Adrenal gland (tissue), 12 donors: Measurements from ENCODE around the gene SUB1. TPM values are rescaled to one million over a fixed set of nuclear protein-coding genes. Genes with fewer than 3 reads are reported as not detected.
"Not testable (repeated sequence)": the region's sequence is repeated elsewhere in the genome, so short reads cannot be mapped to it uniquely, and the experiment has no call there.

ENCODE experiments used
- DNase-seq, 7 donors: peaks; one replicate each; pipeline ENCODE4 v3.0.0-alpha.2; 2019 to 2020
- H3K27ac ChIP-seq, 5 donors: fragments of 200-600 bp; sonication (generic) in 4 of 5; 1 replicate in 3 of 5; 2 replicates in 2 of 5; pipeline versions ENCODE4 v1.5.1 to v1.8.0; 2016 to 2020; ENCODE audit warnings: mild to moderate bottlenecking in 1 of 5
- H3K27me3 ChIP-seq: fragments of 200-600 bp; 2 replicates; pipeline ENCODE4 v1.8.0; 2021
- H3K36me3 ChIP-seq, 2 donors: fragments of 200-600 bp; replicated peaks in 1 of 2; 1 replicate in 1 of 2; 2 replicates in 1 of 2; pipeline versions ENCODE4 v1.5.1 to v1.8.0; 2018 to 2022
- H3K4me1 ChIP-seq, 2 donors: fragments of 200-600 bp; replicated peaks in 1 of 2; 1 replicate in 1 of 2; 2 replicates in 1 of 2; pipeline versions ENCODE4 v1.5.1 to v1.8.0; 2018 to 2021
- H3K4me3 ChIP-seq, 4 donors: fragments of 200-600 bp; sonication (generic) in 3 of 4; one replicate each; pipeline ENCODE4 v1.5.1; 2016 to 2018
- H3K9me3 ChIP-seq, 3 donors: fragments of 200-600 bp; sonication (generic) in 1 of 3; replicated peaks in 1 of 3; 1 replicate in 2 of 3; 2 replicates in 1 of 3; pipeline versions ENCODE4 v1.5.1 to v1.8.0; 2016 to 2021
- CTCF ChIP-seq, 6 experiments: fragments of 450-650 bp in 4 of 6; fragments of 200-600 bp in 2 of 6; sonication (generic) in 1 of 6; IDR thresholded peaks; 1 replicate in 5 of 6; 2 replicates in 1 of 6; pipeline versions ENCODE4 v1.5.1 to v1.8.0; 2016 to 2021; ENCODE audit warnings: antibody characterized with exemption in 6 of 6, mild to moderate bottlenecking in 2 of 6, moderate library complexity in 1 of 6
- POLR2A ChIP-seq, 2 donors: fragments of 450-650 bp; IDR thresholded peaks; one replicate each; pipeline ENCODE4 v1.6.1; 2017; ENCODE audit warnings: antibody characterized with exemption in 2 of 2, mild to moderate bottlenecking in 2 of 2, moderate library complexity in 1 of 2
- WGBS, 4 donors: extraction: QIAGEN DNeasy Blood & Tissue Kit in 2 of 4; methylation state at CpG; one replicate each; pipeline versions ENCODE4 v1.1.5 to v1.1.7; 2013 to 2017; 5-methylcytosine and 5-hydroxymethylcytosine counted together
- intact Hi-C, 2 donors: fragments of 100-400 bp; cut with DNase I; formaldehyde crosslinking; loops; one replicate each; pipeline versions ENCODE4 v1.14.1 to v1.15.0; 2022 to 2023
- polyA plus RNA-seq, 3 donors: library from polyadenylated mRNA; stranded (reverse); fragments of 200-250 nt in 2 of 3; fragments of 350-450 nt in 1 of 3; fragmentation: Illumina TruSeq in 1 of 3; extraction: RNeasy Lipid Tissue Mini Kit (QIAGEN cat#74804) in 1 of 3; gene quantifications; one replicate each; pipeline ENCODE4 v1.2.3, GENCODE V29; 2013 to 2014
- total RNA-seq, 9 donors: library from RNA; depleted of rRNA in 4 of 9; stranded (reverse); fragments of >200 nt in 4 of 9; fragments of 120-200 nt in 1 of 9; fragmentation: NEBNext Ultra II Directional in 1 of 9; extraction: Animal tissue kit (Norgen Biotek cat#: 25700) in 1 of 9; gene quantifications; one replicate each; pipeline versions ENCODE4 v1.1.0 to v1.2.4, GENCODE V29; 2013 to 2023
- donor health status: healthy with polysubstance abuse.
- donor health status: Bipolar disorder and iron deficiency.
- donor health status: DM: yes; HTN: yes; CAD: no.
- donor health status: DM: no; HTN: no; CAD: no.
- donor health status: DM: no; HTN: no; CAD: no.
- donor health status: DM: yes; HTN: yes; CAD: no.

SUB1 gene
- total and polyA plus RNA-seq, 12 donors, result 48.1 to 439 (median 166) TPM

GRCh38 chr5:32566319-32567111 is 18.8 kb upstream of the SUB1 start:
- Histone ChIP-seq H3K27me3 (no peaks in the 10 kb centered on the region), H3K27ac (peak overlapping the region in 1 of 5 donors; percentile 14), H3K4me3 (no peak overlapping the region), H3K4me1 (no peaks in the 10 kb centered on the region), H3K36me3 (no peaks in the 10 kb centered on the region), H3K9me3 (no peaks in the 10 kb centered on the region)
- TF ChIP-seq POLR2A (IDR thresholded peaks at IDR 0.05) (no peak), CTCF (IDR thresholded peaks at IDR 0.05) (no peak)
- DNase-seq, result peak in 6 of 7 donors; percentile 14 to 67 (median 26)
- intact Hi-C loops, result no loop called here
- 57 to 84% (median 62%) methylated on average over 3 of the region's 3 CpGs for WGBS, 4 donors

GRCh38 chr5:32571128-32571527 is 14.2 kb upstream of the SUB1 start:
- TF ChIP-seq CTCF (IDR thresholded peaks at IDR 0.05) (no peak), POLR2A (IDR thresholded peaks at IDR 0.05) (no peak)
- intact Hi-C loops, result no loop called here
- Histone ChIP-seq H3K36me3 (no peaks in the 10 kb centered on the region), H3K4me3 (no peak overlapping the region), H3K27me3 (no peaks in the 10 kb centered on the region), H3K27ac (no peak overlapping the region), H3K4me1 (no peaks in the 10 kb centered on the region), H3K9me3 (no peaks in the 10 kb centered on the region)
- WGBS, 4 donors, result 68 to 75% (median 72%) methylated on average over 1 of the region's 1 CpG
- no peak for DNase-seq

- H3K27ac ChIP-seq, result no peak overlapping the region
- H3K4me1 ChIP-seq, result no peaks in the 10 kb centered on the region
- intact Hi-C loops, result no loop called here
- H3K9me3 ChIP-seq, result no peaks in the 10 kb centered on the region
- no peak overlapping the region for H3K4me3 ChIP-seq
- no peak for DNase-seq
- H3K27me3 ChIP-seq, result no peaks in the 10 kb centered on the region
- 71 to 79% (median 76%) methylated on average over 8 of the region's 8 CpGs for WGBS, 4 donors
- H3K36me3 ChIP-seq, result no peaks in the 10 kb centered on the region
- TF ChIP-seq CTCF (IDR thresholded peaks at IDR 0.05), result no peak
- no peak for TF ChIP-seq POLR2A (IDR thresholded peaks at IDR 0.05)
Observed at GRCh38 chr5:32572778-32573480, 12.4 kb upstream of the SUB1 start.

GRCh38 chr5:32573481-32573854 is 11.9 kb upstream of the SUB1 start:
- H3K27ac ChIP-seq, H3K4me1 ChIP-seq, DNase-seq, H3K4me3 ChIP-seq, H3K27me3 ChIP-seq, intact Hi-C loops, H3K9me3 ChIP-seq, H3K36me3 ChIP-seq: not testable (repeated sequence)
- WGBS, 4 donors, result 73 to 88% (median 77%) methylated on average over 3 of the region's 3 CpGs
